AG10803 (cell line): Measurements from ENCODE around the gene USP7.

ENCODE experiments used
- DNase-seq: peaks from one replicate; pipeline ENCODE4 v3.0.0; 2010; ENCODE audit warnings: low read depth
- H3K4me3 ChIP-seq: 2 replicates; pipeline ENCODE4 v1.5.1; 2011; ENCODE audit warnings: mild to moderate bottlenecking, low read length, control low read depth
- CTCF ChIP-seq: conservative IDR thresholded peaks from 2 replicates; pipeline ENCODE4 v1.5.1; 2011; ENCODE audit warnings: mild to moderate bottlenecking, low read length, control low read depth, inconsistent platforms

Gene USP7

GRCh38 chr16:8963010-8963820 is 491 bp downstream of the USP7 start:
- H3K4me3 ChIP-seq, result peak overlapping the region; percentile 78
- TF ChIP-seq CTCF, result no peak
- no peak for DNase-seq

DNA sequence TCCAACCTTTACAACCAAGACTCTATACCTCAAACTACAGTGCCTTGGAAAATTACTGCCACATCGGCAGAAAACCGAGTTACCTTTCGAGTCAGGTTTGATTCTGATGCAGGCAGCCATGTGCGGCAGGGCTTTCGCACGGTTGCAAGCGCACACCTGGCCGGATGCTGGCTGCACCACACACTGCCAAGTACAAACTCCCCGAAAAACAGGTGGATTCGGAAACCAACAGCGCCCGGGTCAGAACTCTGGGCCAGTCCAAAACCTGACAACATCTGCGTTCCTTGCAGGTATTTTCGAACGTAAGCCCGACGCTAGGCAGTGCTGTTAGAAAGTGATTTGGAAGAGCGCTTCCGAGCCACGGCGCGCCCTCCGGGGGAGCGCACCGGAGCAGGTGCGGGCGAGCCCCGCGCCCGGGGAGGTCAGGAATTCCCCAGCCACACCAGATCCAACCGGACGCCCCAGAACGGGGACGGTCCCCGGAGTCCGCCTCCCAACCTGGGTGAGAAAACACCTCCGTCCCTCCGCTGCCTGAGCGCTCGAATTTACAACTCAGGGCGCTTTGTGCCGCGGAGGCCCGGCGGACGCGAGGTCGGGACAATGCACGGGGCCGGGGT is 1.2 kb downstream of the USP7 start:
- no peak for TF ChIP-seq CTCF
- DNase-seq, result no peak
- H3K4me3 ChIP-seq, result peak overlapping the region; percentile 78

GRCh38 chr16:8961811-8962390 is 1.8 kb downstream of the USP7 start:
- peak overlapping the region; percentile 78 for H3K4me3 ChIP-seq
- TF ChIP-seq CTCF, result no peak
- no peak for DNase-seq

- DNase-seq, result no peak
- no peak for TF ChIP-seq CTCF
- peak overlapping the region; percentile 16; the same call in 1 of the 2 replicates for H3K4me3 ChIP-seq
These were observed 3.0 kb downstream of the USP7 start for GRCh38 chr16:8960788-8961109.

DNA sequence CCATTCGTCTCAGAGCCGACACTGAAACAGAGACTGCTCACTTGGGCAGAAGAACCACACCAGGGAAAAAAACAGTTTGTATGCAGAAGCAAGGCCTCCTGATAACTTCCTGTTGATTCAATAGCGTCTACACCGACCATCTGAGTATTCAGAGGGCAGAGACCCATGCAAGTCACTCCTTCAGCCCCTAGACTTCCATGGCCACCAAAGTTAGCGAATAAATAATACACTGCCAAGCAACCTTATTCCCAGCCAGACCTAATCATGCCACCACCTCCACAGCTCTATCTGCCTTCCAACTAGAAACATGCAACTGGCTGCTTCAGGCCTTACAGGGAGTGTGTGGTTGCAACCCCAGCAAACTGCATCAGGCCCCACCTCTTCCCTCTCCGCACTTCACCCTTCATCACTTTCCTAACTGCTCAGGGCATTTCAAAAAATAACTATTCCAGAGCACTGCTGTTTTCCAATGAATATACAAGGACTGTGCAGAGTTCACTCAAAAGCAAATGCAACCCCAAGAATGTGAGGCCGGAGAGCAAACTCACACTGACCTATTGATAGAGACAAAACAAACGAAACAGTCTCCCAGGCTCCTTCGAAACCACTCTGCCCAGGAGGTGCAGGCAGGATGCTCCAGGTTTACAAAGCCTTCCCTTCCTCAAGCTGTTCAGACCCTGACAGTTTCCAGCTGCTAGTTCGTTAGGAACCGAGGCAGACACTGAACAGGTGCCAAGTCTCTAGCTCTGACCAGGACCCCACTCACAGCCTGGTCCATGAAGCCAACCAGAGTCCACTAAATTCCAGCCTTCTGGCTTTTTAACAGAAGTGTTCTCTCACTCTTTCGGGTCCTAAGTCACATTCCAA is 3.6 kb downstream of the USP7 start:
- peak overlapping the region; percentile 20; the same call in 1 of the 2 replicates for H3K4me3 ChIP-seq
- DNase-seq, result no peak
- TF ChIP-seq CTCF, result no peak

DNA sequence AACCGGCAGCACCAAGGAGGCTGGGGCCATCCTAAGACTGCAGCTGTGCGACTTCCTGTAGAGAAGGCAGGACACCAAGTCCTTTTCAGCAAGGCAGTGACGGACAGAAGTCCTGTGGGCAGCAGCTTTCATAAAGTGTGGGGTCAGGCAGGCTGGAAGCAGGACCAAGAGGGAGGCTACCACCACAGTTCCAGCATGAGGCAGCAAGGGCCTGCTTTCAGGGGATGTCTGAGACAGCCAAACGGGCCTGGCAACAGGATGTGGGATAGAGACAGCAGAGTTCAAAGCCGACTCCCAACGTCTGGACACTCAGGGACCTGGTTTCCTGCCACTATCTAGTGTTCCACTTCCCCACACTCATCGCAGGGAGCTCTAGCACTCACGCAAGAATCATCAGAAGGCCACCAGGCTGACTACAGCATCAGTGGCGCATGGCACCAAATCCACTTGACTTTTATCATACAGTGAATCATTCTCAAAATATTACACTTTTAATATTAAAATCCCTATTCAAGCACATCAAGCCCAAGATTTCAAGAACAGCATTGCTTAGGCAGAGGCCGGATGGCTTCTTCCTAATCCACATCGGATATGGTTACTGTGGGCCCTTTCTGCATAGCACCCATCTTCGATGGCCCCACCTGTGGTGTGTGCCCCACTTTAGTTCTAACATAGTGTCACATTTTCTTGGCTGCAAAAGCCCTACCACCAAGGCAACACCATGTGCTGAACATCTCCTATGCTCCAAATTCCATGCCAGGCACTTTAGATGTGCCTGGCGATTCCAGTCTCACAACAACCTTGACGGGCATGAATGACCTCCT is 5.2 kb downstream of the USP7 start:
- no peak for TF ChIP-seq CTCF
- DNase-seq, result peak; percentile 76

More for the DNA sequence above, 5.2 kb downstream of the USP7 start:
- peak overlapping the region; percentile 24 for H3K4me3 ChIP-seq
